GM18526 (cell line): Measurements from ENCODE around the gene RIMS1.

Experiments used
- POLR2A ChIP-seq: IDR thresholded peaks from 3 replicates; pipeline ENCODE4 v1.6.1; 2011; ENCODE audit not compliant: insufficient read length; ENCODE audit errors: extremely low read depth

RIMS1 gene

DNA sequence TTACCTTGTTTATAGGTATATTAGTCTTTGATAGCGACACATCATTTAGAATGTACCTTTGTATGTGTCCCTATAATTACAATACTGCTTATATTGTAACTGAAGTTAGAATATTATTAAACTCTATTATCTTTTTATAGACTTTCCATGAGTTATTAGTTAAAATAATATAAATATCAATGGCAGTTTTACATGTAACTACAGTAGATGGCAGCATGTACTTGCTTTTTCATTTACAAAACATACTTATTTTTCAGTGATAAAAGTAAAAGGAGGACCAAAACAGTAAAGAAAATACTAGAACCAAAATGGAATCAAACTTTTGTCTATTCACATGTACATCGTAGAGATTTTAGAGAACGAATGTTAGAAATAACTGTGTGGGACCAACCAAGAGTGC is 364.3 kb downstream of the RIMS1 start:
- no peak for TF ChIP-seq POLR2A

DNA sequence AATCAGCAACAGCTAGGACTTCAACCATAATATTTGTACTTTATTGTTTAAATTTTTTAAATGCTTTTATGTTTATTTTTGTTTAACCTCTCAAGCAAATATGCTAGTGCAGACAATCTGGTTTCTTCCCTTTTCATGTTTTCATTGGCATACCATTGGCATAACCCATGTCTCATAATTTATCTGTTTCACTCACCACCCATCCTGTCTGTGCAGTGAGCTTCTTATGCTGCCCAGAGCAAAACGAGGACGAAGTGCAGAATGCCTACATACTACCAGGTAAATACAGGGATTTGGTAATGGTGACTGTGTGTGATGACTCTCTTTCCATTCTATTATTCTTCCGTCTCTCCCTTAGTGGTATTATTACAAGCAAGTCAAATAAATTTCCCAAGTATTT is 374.1 kb downstream of the RIMS1 start:
- no peak for TF ChIP-seq POLR2A

DNA sequence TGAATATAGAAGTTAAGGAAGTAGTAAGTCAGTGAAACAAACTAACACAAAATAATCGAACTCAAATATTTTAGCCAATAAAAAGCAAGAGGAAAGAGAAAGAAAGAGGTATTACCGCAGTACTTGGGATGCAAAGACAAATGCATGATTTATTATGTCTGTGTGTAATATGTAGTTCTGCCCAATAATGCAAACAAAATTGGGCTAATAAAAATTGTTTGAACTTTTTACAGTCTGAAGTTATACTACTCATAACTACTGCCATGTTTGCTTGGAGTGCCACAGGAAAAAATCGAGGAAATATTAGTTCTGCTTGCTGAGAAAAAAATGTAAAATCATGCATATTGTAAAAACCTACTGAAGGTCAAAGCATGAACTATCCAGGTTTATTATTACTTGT is 375.2 kb downstream of the RIMS1 start:
- TF ChIP-seq POLR2A = no peak

DNA sequence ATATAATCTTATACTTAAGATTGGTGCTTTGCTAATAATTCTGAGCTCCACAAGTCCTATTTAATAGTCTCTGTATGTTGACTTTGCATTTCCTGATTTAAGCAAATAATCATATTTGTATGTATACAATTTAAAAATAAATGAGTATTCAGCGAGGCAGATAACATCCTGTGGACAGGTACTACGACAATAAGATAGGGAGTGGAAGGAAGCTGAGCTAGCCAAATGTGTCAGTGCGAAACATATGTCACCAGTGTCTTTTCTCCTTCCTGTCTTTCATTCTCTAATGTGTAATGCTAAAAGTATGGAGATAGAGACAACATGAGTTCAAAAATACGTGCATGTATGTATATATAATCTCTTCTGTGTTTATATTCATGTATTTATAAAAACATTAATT is 375.9 kb downstream of the RIMS1 start:
- no peak for TF ChIP-seq POLR2A

DNA sequence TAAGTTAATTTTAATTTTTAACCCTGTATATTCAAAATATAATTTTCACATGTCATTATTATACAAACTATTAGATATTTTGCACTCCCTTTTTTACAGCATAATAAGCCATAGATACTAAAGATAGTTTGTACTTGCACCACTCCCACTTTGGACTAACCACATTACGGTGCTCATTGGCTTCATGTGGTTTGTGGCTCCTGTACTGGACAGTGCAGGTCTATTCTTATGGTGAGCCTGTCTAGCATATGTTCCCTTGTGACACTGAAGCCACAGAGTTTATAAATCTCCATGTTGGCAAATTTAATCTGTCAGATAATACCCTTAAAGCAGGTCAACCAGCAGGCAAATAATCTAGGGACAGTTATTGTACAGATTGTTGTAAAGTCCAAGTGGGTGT is 381.1 kb downstream of the RIMS1 start:
- TF ChIP-seq POLR2A = no peak

DNA sequence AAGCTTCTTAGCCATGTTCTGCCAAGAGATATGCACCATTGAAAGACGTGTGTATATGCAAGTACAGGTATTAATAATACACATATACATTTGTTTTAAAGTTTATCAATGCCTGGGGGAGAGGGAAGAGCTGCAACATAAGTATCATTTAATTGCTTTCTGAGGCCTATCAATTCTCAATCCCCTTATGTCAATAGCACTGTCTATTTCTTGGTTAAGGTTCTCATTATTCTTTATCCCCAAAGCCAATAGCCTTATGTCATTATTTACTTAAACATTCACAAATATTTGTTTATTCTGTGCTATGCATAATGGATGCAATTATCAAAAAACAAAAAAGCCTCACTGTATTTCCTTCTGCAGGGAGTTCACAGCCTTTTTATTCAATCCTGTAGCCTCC is 385.2 kb downstream of the RIMS1 start:
- TF ChIP-seq POLR2A = no peak

DNA sequence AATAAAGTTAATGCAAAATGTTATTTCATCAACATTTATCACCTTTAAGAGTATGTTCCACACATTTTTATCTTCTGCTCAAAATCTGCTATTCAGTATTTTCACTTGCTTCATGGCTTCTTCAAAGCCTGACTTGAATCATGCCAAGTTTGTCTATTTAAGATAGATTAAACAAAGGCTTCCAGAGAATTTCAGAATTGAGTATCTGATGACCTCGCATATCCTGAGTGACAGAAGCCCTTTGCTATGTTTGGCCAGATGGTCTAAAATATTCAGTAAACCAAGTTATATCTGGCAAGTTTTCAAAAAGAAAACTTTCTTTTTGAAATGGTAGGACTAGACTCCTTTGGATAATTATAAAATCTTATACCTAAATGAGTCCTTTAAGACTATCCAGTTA is 386.6 kb downstream of the RIMS1 start:
- no peak for TF ChIP-seq POLR2A

DNA sequence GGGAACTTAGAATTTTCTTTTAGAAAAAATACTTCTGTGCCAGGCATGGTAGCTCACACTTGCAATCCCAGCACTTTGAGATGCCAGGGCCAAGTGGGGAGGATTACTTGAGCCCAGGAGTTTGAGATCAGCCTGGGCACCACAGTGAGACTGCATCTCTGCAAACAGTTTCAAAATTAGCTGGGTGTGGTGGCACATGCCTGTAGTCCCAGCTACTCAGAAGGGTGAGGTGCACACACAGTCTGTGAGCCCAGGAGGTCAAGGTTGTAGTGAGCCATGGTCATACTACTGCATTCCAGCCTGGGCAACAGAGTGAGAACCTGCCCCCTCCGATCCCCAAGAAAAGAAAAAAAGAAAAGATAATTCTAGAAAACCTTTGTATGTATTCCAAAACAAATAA is 389.5 kb downstream of the RIMS1 start:
- no peak for TF ChIP-seq POLR2A

DNA sequence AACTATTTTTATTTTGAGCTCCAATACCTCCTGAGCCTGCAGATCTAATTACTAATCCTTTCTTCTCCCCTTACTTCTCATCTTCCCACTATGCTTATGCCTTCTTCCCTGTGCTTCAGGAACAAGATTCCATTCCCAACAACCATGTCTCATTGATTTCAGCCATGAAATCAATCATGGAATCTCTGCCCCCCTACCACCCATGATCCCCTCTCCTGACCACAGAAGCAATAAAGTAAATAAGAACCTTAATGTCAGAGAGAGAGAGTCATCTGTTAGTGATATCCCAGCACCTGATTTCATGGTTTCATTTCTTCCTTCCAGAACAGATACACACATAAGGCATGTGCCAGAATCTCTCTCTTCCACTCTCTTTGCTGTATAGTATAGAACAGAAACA is 395.9 kb downstream of the RIMS1 start:
- no peak for TF ChIP-seq POLR2A

DNA sequence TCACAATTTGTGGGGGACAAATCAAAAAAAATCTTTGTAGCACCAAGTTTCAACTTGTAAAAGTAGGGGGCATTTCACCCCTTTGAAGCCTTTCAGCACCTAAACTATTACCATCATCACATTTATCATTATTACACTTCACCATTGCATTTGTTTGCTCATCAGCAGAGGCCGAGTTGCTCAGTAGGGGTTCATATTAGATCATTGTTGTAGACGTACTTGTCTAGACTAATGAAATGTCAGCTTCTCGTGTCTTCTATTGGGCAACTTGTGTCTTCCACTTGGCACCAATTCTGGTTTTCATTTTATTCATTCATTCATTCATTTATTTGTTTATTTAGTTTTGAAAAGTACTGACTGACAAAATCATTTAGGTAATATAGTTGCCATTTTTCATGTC is 397.2 kb downstream of the RIMS1 start:
- no peak for TF ChIP-seq POLR2A

DNA sequence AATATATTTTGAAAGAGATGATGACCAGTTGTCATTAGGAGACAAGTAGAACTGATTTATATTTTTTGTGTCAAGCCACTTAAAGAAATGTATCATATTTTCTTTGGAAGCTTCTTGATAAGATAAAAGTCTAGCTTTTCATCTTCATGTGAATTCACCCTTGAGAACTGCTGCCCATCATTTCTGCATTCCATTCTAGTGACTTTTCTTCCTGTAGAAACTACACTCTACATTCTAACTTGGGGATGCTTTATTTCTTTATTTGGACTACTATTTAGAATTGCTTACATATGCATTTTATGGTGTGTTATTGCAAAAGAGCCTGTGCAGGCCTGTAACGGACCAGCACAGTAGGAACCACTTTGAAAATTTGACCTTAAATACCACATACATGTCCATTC is 400.6 kb downstream of the RIMS1 start:
- TF ChIP-seq POLR2A = no peak

DNA sequence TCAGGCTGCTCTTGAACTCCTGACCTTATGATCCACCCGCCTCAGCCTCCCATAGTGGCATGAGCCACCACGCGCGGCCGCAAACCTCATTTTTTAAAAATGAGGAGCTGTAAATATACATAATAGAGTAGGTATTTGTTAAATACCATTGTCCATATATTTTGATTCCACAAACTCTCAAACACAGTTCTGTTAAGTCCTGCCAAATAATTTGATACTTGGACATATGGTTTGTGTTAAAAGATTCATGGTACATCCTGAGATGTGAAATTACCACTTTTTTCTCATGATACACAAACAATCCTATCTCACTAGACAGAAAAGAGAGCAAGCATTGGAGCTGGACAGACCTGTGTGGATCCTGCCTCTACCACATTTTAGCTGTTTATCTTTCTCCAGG is 401.5 kb downstream of the RIMS1 start:
- no peak for TF ChIP-seq POLR2A

DNA sequence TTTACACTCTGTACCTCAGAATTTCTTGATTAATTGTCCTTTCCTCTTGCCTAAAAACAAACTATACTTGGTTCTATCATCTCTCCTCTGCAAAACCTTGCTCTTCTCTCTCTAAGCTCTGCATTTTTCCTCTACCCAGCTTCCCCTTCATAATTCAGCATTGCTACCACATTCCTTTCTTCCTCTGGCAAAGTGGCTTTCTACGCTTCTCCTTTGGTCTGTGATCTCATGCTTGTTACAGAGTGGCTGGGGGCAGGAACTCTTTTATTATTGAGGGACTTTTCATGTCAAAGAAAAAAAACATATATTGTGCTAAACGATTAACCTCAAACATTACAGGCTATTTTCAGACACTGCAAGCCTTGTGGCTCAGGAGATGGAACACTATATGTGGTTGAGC is 402.2 kb downstream of the RIMS1 start:
- no peak for TF ChIP-seq POLR2A

DNA sequence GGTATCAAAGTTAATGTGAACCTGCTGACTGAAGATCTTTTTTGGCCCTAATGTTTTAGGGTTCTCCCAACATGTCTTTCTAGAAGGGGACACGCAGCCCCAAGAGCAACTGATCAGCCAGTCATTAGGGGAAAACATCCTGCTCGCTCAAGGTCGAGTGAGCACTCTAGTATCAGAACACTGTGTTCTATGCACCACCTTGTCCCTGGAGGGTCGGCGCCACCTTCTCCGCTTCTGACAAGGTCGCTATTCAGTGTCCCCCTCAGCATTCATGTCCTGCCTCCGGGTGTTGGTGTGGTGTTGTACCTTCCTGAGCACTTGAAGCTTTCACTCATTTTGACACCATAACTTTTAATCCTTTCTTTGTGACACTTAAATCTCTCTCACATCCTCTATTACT is 404.3 kb downstream of the RIMS1 start:
- TF ChIP-seq POLR2A = no peak

DNA sequence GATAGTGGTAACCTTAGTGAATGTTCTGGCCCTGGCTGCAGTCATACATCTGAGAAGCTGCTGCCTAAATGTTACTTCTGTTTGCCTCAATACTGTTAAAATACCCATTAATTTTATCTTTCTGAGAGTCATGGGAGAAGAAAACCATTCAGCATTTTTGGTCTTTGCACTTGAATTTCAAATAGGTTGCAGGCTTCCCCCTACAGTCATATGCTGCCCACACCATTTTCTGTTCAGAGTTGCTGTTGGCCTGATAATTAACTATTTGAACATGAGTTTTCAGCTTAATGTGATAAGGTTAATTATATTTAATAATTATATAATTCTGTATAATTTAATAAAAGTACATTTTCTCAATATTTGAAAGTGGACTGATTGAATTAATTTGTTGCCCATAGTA is 410.0 kb downstream of the RIMS1 start:
- TF ChIP-seq POLR2A = no peak

DNA sequence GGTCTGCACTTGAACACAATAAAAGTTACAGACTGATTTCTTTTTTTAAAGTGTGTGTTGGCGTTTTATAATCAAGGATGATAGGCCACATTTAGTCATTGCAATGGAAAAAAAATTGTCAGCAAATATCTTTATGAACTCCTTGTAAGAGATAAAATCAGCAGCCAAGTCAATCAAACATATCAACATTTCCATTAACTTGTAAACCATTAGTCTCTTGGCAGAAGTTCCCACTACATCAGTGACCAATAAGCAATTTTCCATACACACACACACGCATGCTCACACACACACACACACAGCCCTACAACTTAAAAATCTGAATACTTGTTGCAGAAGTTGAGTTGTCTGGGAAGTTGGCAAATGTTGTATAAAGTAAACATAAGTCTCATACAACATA is 419.6 kb downstream of the RIMS1 start:
- TF ChIP-seq POLR2A = no peak

DNA sequence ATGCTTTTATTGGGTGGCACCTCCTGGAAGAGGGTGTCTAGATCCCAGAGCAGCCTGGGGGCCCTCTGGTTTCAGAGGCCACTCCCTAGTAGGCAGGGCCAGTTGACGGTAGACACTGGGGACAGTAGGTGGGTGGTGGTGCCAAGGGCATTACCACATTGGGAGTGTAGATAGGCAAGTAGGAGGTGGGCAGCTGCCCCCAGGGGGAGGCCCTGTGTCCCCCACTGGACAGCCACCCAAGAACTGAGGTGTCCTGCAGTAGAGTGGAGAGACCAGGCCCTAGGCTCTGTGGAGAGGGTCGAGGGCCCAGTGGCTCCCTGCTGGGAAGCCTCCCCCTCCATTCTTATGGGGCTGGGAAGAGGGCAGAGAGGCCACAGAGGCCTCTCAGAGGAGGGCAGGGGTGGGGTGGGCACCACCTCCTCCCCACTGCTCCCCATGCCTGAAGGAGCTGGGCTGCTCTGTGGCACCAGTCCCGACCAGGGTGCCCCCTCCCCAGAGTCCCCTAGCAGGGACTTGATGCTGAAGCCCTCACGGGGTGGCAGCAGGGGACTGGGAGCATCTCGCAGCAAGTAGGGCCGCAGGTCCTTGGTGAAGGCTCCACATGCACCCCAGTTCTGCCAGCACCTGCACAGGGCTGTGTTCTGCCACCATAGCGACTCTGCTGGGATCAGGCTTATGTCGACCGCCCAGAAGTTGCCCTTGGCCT is 430.5 kb downstream of the RIMS1 start:
- no peak for TF ChIP-seq POLR2A
